Ovary (tissue), 9 donors: ENCODE measurements around the gene FAM20C. TPM values are rescaled to one million over a fixed set of nuclear protein-coding genes. Genes with fewer than 3 reads are reported as not detected.

Experiments
- DNase-seq, 5 donors: peaks; one replicate each; pipeline ENCODE4 v3.0.0-alpha.2; 2019 to 2020
- H3K27ac ChIP-seq, 2 donors: fragments of 200-600 bp; one replicate each; pipeline versions ENCODE4 v1.5.1 to v1.8.0; 2019 to 2022
- H3K27me3 ChIP-seq: fragments of 200-600 bp; one replicate; pipeline ENCODE4 v1.8.0; 2022
- H3K36me3 ChIP-seq: fragments of 200-600 bp; sonication (generic); one replicate; pipeline ENCODE4 v1.5.1; 2019
- H3K4me1 ChIP-seq: one replicate; pipeline ENCODE4 v1.8.1; 2013; ENCODE audit warnings: mild to moderate bottlenecking, moderate library complexity; ENCODE audit not compliant: insufficient read depth
- H3K4me3 ChIP-seq: fragments of 200-600 bp; sonication (generic); one replicate; pipeline ENCODE4 v1.5.1; 2017
- H3K9me3 ChIP-seq, 2 donors: fragments of 200-600 bp in 1 of 2; sonication (generic) in 1 of 2; one replicate each; pipeline versions ENCODE4 v1.5.1 to v1.8.1; 2013 to 2019; ENCODE audit warnings: mild to moderate bottlenecking in 1 of 2, moderate library complexity in 1 of 2
- CTCF ChIP-seq, 3 donors: fragments of 450-650 bp in 2 of 3; fragments of 200-600 bp in 1 of 3; IDR thresholded peaks; one replicate each; pipeline versions ENCODE4 v1.5.1 to v1.8.0; 2016 to 2022; ENCODE audit warnings: antibody characterized with exemption in 3 of 3, mild to moderate bottlenecking in 1 of 3
- EP300 ChIP-seq: sonication (generic); formaldehyde crosslinking; IDR thresholded peaks from one replicate; pipeline ENCODE4 v1.6.1; 2017; ENCODE audit warnings: antibody characterized with exemption
- POLR2A ChIP-seq: fragments of 450-650 bp; IDR thresholded peaks from one replicate; pipeline ENCODE4 v1.6.1; 2017; ENCODE audit warnings: antibody characterized with exemption, mild to moderate bottlenecking, moderate library complexity
- WGBS, 3 donors: extraction: QIAGEN DNeasy Blood & Tissue Kit in 1 of 3; methylation state at CpG; one replicate each; pipeline versions ENCODE4 v1.1.5 to v1.1.7; 2013 to 2017; 5-methylcytosine and 5-hydroxymethylcytosine counted together
- intact Hi-C, 4 donors: fragments of 100-400 bp; cut with DNase I; formaldehyde crosslinking; loops; one replicate each; pipeline versions ENCODE4 v1.11.0 to v1.15.1; 2022 to 2023
- polyA plus RNA-seq, 2 donors: library from polyadenylated mRNA; stranded (reverse); fragments of 200-250 nt in 1 of 2; fragments of 350-450 nt in 1 of 2; fragmentation: Illumina TruSeq in 1 of 2; extraction: RNeasy Lipid Tissue Mini Kit (QIAGEN cat#74804) in 1 of 2; gene quantifications; one replicate each; pipeline ENCODE4 v1.2.3, GENCODE V29; 2013 to 2014
- total RNA-seq, 7 donors: library from RNA; depleted of rRNA in 2 of 7; stranded (reverse); fragments of >200 nt in 2 of 7; fragmentation: NEBNext Ultra II Directional in 3 of 7; extraction: Animal tissue kit (Norgen Biotek cat#: 25700) in 3 of 7; gene quantifications; one replicate each; pipeline versions ENCODE4 v1.1.0 to v1.2.4, GENCODE V29; 2016 to 2023
- donor health status: DM: no; HTN: no; CAD: no; lungs with moderate emphysema.
- donor health status: DM: no; HTN: no; CAD: no.
- donor health status: Bipolar disorder and iron deficiency.
- donor health status: DM: yes; HTN: yes; CAD: no.
- donor health status: DM: no; HTN: no; CAD: no.
- donor health status: DM: yes; HTN: yes; CAD: no.

FAM20C gene
- total and polyA plus RNA-seq, 9 donors, result 6.2 to 80.4 (median 33.5) TPM

GRCh38 chr7:222716-223041 lies 30.3 kb downstream of the FAM20C start:
- Histone ChIP-seq H3K4me3 (no peak overlapping the region), H3K27me3 (no peaks in the 10 kb centered on the region), H3K4me1 (peaks cover 5% of the 10 kb centered on the region), H3K27ac (no peak overlapping the region), H3K9me3 (no peaks in the 10 kb centered on the region), H3K36me3 (no peaks in the 10 kb centered on the region)
- TF ChIP-seq EP300 (no peak), POLR2A (no peak), CTCF (IDR thresholded peaks at IDR 0.05) (no peak)
- DNase-seq, result no peak
- intact Hi-C loops, result no loop called here
- WGBS, 3 donors, result 81 to 85% (median 84%) methylated on average over 10 of the region's 10 CpGs

- Histone ChIP-seq H3K9me3 (no peaks in the 10 kb centered on the region), H3K4me1 (peaks cover 8% of the 10 kb centered on the region), H3K27me3 (no peaks in the 10 kb centered on the region), H3K36me3 (no peaks in the 10 kb centered on the region), H3K4me3 (no peak overlapping the region), H3K27ac (no peak overlapping the region)
- TF ChIP-seq POLR2A (no peak), CTCF (IDR thresholded peaks at IDR 0.05) (no peak), EP300 (no peak)
- WGBS, 3 donors, result 86 to 87% (median 86%) methylated on average over 31 to 34 of the region's 34 CpGs
- DNase-seq, result no peak
- intact Hi-C loops, result no loop called here
Measured at GRCh38 chr7:223118-223800, 30.9 kb downstream of the FAM20C start.

- H3K4me3 ChIP-seq, result no peak overlapping the region
- no peak for DNase-seq
- no peaks in the 10 kb centered on the region for H3K9me3 ChIP-seq
- 85 to 98% (median 90%) methylated on average over 15 to 29 of the region's 29 CpGs for WGBS, 3 donors
- peaks cover 14% of the 10 kb centered on the region for H3K4me1 ChIP-seq
- no peaks in the 10 kb centered on the region for H3K27me3 ChIP-seq
- no peak overlapping the region for H3K27ac ChIP-seq
- no peaks in the 10 kb centered on the region for H3K36me3 ChIP-seq
- TF ChIP-seq EP300 (no peak), POLR2A (no peak), CTCF (IDR thresholded peaks at IDR 0.05) (no peak)
- intact Hi-C loops, result no loop called here
Measured at GRCh38 chr7:223861-224260, 31.5 kb downstream of the FAM20C start.

GRCh38 chr7:226281-226895 lies 34.0 kb downstream of the FAM20C start:
- intact Hi-C loops, result no loop called here
- Histone ChIP-seq H3K9me3 (no peaks in the 10 kb centered on the region), H3K27me3 (no peaks in the 10 kb centered on the region), H3K4me3 (no peak overlapping the region), H3K4me1 (peaks cover 16% of the 10 kb centered on the region), H3K27ac (peak overlapping the region in 1 of 2 donors; percentile 18), H3K36me3 (no peaks in the 10 kb centered on the region)
- 82 to 86% (median 84%) methylated on average over 22 to 23 of the region's 23 CpGs for WGBS, 3 donors
- TF ChIP-seq EP300 (no peak), CTCF (IDR thresholded peaks at IDR 0.05) (no peak), POLR2A (no peak)
- DNase-seq, result no peak
